OCI-M2 (cell line): Measurements from ENCODE around the gene TECPR2.

Source experiments
- DNase-seq: peaks from one replicate; lab custom pipeline; 2025; ENCODE audit not compliant: unreplicated experiment; lab: John Stamatoyannopoulos, UW

TECPR2 gene

DNA sequence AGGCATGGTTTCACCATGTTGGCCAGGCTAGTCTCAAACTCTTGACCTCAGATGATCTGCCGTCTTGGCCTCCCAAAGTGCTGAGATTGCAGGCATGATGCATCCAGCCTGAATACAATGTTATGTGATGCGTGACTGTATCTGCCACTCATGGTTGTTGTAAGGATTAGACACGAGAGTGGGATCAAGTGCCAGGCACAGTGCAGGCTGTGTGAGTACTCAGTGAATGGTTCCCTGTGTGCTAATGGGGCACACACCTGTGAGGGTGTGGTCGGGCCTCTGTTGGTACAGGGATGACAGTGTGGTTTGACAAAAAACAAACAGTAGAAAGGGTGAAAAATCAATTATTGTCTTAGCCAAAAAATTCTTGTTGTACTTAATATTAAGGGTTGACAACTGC is 61.8 kb downstream of the TECPR2 start:
- no peak for DNase-seq

DNA sequence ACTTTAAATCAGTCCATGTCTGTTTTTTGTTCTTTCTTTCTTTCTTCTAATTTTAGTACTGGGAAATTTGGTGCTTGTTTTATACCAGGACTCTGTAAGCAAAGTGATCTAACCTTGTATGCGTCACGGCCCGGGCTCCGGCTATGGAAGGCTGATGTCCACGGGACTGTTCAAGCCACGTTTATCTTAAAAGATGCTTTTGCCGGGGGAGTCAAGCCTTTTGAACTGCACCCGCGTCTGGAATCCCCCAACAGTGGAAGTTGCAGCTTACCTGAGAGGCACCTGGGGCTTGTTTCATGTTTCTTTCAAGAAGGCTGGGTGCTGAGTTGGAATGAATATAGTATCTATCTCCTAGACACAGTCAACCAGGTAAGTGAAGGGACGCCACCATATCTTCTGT is 62.2 kb downstream of the TECPR2 start:
- no peak for DNase-seq

DNA sequence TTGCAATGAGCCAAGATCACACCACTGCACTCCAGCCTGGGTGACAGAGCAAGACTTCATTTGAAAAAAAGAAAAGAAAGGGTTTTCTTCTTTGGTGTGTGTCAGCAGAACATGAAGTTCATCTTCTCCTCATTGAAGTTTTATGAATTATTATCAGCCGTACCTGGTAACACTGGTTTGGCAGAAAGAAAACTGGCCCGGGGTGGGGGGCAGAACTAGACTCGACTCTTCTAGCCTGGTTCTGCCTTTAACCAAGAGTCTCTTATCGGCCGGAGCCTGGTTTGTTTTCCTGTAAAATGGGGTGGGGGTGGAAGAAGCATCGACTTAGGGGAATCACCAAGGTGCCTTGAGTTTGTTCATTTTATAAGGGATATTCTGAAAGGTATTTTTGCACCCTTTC is 64.1 kb downstream of the TECPR2 start:
- no peak for DNase-seq

- no peak for DNase-seq
Measured at GRCh38 chr14:102427642-102428041, 64.9 kb downstream of the TECPR2 start.

- DNase-seq = no peak
Measured at GRCh38 chr14:102430212-102430908, 67.6 kb downstream of the TECPR2 start.

- DNase-seq = no peak
Measured at GRCh38 chr14:102431751-102432150, 69.0 kb downstream of the TECPR2 start.

DNA sequence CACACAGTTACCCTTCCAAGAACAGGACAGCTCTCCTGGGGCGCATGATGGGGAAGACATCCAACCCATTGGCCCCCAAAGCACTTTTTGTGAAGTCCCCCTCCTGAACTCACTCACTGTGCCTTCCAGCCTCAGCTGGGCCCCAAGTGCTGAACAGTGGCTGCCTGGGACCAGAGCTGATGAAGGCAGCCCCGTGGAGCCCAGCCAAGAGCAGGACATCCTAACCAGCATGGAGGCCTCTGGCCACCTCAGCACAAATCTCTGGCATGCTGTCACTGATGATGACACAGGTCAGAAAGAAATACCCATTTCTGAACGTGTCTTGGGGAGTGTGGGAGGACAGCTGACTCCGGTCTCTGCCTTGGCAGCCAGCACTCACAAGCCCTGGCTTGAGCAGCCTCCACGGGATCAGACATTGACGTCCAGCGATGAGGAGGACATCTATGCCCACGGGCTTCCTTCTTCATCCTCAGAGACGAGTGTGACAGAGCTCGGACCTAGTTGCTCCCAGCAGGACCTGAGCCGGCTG is 72.0 kb downstream of the TECPR2 start:
- DNase-seq = no peak

GRCh38 chr14:102437997-102438915 is 75.5 kb downstream of the TECPR2 start:
- DNase-seq = peak; percentile 33

GRCh38 chr14:102439556-102439955 is 76.8 kb downstream of the TECPR2 start:
- no peak for DNase-seq

GRCh38 chr14:102440392-102440791 is 77.7 kb downstream of the TECPR2 start:
- DNase-seq = no peak

DNA sequence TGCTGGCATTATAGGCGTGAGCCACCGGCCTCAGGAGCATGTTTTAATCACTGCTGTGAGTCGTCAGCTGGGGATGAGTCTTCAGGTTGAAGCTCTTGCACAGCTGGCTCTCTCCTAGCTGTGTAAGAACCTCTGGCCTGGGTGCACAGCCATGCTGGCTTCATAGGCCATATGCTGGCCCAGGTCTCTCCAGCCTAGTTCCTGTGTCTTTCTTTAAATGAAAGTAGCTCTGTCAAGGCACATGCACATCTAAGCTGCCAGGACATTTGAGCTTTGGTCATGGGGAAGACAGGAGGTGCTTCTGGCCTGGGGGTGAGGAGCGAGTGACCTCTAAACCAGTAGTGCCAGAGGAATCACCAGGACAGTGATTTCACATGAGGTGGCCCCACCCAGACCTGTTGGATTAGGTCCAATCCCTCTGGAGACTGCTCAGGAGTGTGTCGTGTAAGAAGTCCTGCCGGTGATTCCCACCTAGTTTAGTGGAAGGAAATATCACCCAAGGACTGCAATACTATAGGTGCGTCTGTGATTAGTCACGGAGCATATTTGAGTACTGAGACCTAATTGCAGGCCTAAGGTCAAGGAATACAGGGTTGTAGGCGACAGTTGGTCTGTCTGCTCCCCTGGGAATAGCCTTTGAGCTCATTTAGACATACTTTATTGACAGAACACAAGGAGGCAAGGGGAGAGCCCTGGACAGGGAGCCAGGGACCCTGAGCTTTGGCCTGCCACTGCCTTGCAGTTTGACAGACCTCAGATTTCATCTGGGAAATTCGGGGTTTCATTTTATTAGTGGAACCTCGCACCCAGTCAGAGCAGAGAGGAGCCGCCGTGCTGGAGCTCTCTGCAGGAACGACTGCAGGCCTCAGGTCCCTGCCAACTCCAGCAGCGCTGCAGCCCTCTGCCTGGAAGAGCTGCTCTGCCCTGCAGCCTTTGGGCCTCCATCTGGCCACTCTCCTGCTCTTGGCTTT is 79.8 kb downstream of the TECPR2 start:
- no peak for DNase-seq

GRCh38 chr14:102445066-102445465 is 82.3 kb downstream of the TECPR2 start:
- no peak for DNase-seq

- DNase-seq = no peak
Measured at GRCh38 chr14:102445641-102446040, 82.9 kb downstream of the TECPR2 start.

DNA sequence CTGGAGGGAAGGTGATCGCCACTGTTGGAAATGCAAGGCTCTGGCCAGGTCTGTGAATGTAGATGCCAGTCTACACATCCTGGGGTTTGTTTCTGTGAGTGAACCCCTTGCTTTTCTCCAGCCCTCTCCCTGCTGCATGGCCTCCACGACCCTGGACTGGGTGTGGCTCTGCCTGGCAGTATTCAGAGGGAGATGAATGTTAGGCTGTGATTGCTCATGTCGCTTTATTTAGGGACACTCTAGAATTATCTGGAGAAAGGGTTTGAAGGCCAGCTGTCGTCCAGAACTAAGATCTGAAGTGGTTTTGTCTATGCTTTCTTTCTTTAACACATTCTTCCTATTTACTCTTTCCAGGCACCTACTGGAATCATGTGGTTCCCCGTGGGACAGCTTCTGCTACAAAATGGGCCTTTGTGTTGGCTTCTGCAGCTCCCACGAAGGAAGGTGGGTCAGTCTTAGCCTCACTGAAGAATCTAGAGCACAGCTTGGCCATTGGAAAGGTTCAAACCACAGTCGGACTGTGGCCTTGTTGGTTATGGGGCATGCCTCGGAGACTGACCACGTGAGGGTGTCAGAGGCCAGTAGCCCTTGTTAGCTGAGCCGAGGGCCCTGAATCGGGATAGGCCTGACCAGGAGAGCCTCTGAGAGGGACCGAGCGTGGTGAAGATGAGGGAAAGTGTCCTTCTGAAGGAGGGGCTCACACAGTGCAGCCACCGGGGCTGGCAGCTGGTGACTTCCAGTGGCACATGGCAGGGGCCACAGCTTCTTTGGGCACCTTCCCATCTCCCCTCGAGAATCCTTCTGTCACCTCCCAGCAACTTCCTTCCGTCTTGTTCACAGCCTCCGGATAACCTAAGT is 87.7 kb downstream of the TECPR2 start:
- DNase-seq = no peak

DNA sequence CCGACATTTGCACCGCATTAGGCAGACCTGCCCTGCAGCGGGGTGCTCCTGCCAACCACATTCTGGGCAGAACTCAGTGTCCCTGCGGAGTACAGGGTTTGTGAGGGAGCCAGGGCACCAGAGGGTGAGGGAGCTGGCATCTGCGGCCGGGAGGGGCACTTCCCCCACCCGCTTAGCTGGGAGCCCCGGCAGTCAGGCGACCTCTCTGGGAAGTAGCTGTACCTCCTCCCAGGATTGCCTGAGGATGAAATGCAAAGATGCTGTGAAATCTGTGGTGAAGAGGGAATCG is 88.3 kb downstream of the TECPR2 start:
- no peak for DNase-seq

DNA sequence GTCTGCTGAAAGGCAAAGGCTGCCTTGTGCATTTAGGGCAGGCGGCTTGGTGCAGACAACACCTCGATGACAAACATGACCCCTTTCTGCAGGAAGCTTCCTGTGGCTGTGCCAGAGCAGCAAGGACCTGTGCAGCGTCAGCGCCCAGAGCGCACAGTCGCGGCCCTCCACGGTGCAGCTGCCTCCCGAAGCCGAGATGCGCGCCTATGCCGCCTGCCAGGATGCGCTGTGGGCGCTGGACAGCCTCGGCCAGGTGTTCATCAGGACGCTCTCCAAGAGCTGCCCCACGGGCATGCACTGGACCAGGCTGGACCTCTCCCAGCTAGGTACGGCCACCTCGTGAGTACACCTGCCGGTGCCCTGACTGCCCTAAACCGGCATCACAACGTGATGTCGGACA is 89.6 kb downstream of the TECPR2 start:
- DNase-seq = no peak

GRCh38 chr14:102454711-102455110 is 92.0 kb downstream of the TECPR2 start:
- no peak for DNase-seq

DNA sequence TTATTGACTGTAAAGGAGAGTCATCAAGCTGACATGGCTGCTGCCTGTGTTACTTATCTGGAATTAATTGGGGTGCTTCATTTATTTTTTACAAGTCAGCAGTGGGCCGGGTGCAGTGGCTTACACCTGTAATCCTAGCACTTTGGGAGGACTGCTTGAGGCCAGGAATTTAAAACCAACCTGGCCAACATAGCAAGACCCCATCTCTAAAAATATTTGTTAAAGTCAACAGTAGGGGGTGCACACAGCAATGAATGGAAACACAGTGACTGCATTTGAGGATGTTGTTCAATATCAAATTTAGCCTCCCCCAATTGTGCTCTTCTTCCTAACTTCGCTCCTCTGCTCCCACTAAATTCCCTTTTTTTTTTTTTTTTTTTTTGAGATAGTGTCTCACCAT is 94.8 kb downstream of the TECPR2 start:
- no peak for DNase-seq

GRCh38 chr14:102461490-102462338 is 99.0 kb downstream of the TECPR2 start:
- no peak for DNase-seq
